HG03354 (cell line): ENCODE measurements around the gene PRRG2.

Source experiments
- ATAC-seq: cut with Tn5 transposase; IDR thresholded peaks from one replicate; pipeline ENCODE4 v1.9.1; 2021; ENCODE audit warnings: mild to moderate bottlenecking; ENCODE audit not compliant: unreplicated experiment, poor library complexity, severe bottlenecking

The PRRG2 gene

GRCh38 chr19:49635530-49636232 is 54.6 kb downstream of the PRRG2 start:
- no peak for ATAC-seq

- ATAC-seq = no peak
These were observed 55.3 kb downstream of the PRRG2 start for GRCh38 chr19:49636233-49636932.

GRCh38 chr19:49637821-49638738 is 57.0 kb downstream of the PRRG2 start:
- no peak for ATAC-seq

GRCh38 chr19:49639401-49640112 is 58.4 kb downstream of the PRRG2 start:
- ATAC-seq = no peak

- ATAC-seq = peak; percentile 68
These were observed 59.2 kb downstream of the PRRG2 start, which contains the start of gene RRAS for GRCh38 chr19:49640113-49640898. Gene RRAS (minus strand): TSS chr19:49640143. CDS start chr19:49640098, 45 bp downstream.
